HUDEP-2 (cell line): ENCODE measurements around the gene GALNT18.

ENCODE experiments used
- DNase-seq, 76 experiments: peaks; one replicate each; lab custom pipeline; 2025; ENCODE audit not compliant: unreplicated experiment in 76 of 76; lab: John Stamatoyannopoulos, UW

GALNT18 gene

DNA sequence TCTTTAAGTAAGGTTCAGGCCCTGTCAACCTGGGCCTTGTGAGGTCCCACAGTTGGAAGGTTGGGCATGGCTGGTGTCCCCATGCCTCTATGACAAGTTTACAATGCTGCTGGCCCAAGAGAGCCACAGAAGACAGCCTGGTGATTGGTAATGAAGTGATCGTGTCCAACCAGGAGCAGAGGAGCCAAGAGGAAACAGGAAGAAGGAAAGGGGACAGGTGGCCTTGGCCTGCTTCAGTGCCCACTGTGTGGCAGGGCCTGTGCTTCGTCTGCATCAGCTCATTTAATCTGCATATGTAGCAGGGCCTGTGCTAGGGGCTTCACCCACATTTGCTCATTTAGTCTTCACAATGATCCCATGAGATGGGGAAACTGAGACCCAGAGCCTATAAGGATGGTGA is 226.7 kb downstream of the GALNT18 start:
- no peak for DNase-seq

DNA sequence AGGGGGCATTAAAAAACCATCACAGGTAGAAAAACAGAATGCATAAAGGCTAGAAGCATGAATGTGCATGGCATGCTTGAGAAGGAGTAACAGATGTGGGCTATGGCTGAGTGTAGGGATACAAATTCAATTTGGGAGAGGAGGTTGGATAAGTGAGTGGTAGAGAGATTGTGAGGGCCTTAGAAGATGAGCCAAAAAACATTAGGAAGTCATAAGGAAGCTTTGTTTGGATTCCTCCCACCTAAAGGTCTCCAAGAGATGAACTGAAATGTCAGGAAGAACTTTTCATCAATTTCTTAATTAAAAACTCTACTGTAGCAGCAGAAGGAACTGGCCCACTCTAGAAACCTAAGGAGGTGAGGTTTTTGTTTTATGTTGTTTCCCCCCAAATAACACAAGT is 227.6 kb downstream of the GALNT18 start:
- DNase-seq = no peak

DNA sequence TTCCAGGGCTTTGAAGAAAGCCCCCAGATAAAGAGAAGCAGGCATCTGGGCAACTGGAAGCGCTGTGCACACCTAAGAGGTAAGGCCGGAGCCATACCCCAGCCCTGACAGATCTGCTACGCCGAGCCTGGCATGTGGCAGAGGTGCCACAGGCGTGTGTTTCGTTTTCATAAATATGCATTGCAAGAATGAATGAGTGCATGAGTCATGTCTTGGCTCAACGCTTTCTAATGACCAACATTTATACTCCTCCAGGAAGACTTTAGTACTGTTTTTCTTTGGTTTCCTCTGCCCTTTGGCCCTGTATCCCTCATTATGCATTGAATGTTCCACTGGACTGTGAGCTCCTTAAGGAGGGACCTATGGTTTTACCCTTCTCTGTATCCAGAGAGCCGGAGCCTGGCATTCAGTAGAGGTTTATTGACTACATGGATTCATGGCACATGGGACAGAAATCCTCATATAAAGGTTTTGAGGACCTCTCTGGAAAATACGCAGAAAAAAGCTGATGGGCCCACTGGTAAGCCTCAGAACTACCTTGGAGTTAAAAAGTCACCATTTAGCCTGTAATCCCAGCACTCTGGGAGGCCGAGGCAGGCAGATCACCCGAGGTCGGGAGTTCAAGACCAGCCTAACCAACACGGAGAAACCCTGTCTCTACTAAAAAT is 229.9 kb downstream of the GALNT18 start:
- no peak for DNase-seq

DNA sequence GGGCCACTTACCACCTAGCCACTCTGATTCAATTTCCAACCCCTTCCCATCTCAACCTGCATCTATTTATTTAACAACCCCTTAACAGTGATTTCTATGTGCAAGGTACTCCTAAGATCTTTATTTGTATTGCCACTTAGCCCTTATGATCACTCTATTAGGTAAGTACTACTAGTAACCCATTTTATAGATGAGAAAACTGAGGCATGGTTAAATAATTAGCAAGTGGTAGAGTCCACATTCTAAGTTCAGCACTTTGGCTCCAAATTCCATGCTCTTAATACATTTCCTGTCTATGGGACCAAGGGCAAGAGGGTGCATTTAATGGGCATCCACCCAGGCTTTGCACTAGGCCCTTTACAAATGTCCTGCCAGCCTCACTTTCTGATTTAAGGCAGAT is 230.6 kb downstream of the GALNT18 start:
- DNase-seq = no peak

DNA sequence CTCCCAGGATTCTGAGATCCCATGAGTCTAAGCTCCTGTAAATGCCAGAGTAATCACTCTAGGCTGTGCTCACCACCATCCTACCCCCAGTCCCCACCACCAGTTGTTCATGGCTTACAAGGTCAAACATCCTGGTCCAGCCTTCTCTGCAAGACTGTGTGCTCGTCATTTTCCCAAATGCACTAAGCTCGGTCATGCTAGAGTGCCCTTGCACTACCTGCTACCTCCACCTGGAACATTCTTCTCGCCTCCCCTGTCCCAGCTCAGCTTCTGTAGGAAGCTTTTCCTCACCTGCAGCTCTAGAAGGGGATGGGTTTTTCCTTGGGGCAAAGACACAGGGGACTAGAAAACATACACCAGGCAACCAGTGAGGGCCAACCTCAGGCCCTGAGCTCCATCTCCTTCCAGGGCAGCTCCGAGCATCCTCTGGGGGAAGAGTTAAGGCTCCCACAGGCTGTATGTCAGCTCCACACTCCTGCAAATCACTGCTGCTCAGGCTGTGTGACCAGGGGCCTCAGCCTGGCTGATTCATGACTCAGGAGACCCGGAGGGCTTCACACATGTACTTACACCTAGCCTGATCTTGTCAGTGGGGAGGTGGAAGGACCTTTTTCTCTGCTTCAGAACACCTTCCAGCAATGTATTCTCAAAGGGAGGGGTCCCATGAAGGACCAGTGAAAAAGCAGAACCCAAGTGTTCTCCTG is 231.6 kb downstream of the GALNT18 start:
- no peak for DNase-seq

DNA sequence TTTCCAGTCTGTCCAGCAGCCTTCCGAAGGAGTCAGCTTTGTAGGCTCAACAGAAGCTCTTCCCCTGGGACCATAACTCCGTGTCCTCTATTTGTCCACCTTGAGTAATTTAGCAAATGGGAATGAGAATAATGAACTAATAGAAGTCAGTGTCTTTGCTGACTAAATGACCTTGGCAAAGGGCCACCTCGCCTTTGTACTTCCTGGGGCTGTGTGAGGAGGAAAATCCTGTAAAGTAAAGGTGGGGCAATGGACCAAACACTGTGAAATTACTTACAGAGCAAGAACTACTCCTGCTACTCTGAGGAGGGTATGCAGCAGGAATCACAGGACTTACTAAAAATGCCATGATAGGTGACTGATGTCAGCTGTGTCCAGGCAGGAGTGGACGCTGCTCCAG is 232.6 kb downstream of the GALNT18 start:
- DNase-seq = no peak

DNA sequence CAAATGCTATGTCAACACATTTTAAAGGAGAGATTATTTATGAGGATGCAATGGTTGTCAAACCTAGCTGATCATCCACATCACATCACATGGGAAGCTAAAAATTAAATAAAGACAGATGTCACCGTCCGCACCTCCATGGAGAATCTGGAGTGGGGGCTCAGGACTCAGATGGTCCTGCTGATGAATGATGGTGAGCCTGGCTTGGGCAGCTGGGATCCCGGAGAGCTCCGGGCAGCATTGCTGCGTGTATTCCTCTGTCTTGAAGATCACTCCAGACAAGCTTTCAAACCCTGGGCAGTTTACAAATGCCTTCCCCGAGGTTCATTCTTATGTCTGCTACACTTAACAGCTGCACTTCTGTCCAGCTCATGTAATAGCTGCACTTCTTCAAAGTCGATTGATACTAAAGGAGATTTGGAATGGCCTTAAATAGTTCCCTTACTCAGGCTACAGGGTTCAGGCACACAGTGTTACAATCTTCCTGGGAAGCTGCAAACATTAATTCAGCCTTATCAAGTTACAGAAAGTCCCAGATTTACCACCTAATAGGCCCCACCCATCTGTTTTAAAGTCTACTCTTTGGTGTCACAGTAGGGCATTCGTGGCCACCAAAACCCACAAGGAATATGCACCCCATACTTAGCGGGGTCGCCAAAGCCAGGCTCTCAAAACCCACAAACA is 234.0 kb downstream of the GALNT18 start:
- no peak for DNase-seq

DNA sequence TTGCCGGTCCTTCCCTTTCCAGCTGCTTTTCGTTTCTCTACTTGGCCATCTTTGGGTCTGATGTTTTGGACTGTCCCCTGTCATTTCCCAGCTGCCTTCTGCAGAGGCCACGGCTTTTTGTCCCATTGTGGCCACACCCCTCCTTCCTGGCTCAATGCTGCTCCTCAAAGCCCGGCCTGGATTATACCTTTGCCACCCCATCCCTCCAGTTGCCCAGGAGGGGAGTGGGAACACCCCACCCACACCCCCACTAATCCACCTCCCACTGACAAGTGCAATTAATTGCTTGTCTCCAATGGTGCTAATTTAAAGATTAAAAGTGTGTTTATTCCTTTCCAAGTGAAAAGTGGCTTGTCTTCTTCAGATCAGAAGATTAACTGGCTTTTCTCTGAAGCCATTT is 234.6 kb downstream of the GALNT18 start:
- DNase-seq = no peak

DNA sequence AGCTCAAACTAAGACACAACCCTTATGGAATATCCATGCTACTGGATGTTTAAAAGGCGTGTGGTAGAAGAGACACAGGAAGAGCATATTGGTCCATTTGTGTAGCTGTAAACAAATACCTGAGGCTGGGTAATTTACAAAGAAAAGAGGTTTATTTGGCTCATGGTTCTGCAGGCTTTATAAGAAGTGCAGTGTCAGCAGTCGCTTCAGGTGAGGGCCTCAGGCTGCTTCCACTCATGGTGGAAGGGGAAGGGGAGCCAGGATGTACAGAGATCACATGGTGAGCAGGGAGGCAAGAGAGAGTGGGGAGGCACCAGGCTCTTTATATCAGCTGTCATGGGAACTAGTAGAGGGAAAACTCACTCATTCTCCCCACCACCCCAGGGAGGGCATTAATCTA is 237.0 kb downstream of the GALNT18 start:
- DNase-seq = no peak

DNA sequence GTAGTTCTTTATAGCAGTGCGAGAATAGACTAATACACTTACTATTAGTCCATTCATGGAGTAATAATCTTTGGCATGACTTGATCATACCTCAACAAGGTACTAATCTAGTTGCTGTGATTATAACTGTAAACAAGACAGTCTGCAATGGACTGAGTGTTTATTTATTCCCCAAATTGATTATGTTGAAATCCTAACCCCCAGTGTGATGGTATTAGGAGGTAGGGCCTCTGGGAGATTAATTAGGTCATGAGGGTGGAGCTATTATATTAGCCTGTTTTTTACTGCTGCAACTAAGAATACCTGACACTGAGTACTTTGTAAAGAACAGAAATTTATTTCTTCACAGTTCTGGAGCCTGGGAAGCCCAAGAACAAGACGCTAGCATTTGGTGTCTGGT is 237.8 kb downstream of the GALNT18 start:
- DNase-seq = no peak

DNA sequence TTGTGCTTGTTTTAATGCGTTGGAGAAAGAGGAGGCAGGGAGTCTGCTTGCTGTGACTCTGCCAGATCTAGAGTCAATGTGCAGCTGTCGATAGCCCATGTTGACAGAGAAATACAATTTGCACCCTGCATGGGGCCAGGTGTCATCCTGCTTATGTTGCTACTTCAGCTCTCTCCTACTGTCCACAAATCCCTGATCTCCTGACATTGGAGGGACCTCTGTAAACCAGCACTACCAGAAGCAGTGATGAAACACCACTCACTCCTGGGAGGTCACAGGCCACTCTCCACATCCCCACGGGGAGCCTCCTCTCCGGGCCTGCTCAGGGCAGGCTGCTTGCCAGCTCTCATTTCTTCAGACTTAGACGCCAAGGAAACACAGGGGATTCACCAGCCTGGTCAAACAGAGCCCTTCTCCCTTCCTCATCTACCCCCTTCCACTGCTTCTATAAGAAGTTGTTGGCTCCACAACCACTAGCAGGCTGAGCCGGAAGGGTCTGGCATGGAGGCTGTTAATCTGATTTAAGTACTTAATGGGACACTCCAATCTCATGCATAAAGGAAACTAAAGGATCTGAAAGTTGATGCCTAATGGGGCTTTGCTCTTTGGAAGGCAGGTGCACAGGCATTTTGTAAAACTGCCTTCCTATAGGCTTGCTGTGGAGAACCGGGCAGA is 238.8 kb downstream of the GALNT18 start:
- DNase-seq = no peak

DNA sequence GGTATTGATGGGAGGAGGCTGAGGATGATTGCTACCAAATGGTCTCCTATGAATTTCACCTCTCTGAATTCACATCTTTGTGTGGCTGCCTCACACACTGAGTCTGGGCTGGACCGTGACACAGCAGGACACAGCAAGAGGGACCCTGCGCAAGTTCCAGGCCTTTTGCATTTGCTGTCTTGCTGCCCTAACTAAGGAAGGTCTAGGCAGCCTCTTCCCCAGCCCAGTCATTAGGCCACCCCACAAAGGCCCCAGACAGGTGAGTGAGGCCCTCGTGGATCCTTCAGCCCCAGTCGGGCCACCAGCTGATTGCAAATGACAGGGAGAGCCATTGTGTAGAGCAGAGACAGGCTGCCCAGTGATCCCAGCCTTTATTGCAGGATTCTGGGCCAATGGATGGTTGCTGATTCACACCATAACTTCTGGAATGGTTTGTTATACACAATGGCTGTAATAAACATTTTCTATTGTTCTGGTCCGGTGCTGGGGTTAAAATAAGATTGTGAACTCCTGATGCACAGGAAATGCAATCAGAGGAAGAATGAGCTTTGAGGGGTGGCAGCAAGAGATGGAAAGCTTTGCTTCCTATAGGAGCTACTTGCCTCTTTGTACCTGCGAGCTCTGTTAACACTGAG is 240.2 kb downstream of the GALNT18 start:
- DNase-seq = no peak

DNA sequence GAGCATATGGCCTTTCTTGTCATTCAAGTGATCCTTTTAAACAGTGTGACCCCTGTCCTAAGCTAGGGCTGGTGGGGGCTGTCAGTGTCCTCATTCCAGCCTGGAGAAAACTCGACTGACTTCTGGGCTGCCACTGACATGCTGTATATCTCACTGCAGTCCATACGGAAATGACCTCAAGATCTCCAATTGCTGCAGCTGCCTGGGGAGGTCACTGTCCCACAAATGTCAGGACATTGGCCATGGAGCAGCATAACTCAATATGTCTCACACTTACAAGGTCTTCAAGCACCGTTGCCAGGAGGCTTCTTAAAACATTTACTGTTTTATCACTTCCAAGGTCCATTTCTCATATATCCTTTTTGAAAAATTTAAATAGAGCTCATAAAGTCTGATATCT is 240.9 kb downstream of the GALNT18 start:
- DNase-seq = no peak

DNA sequence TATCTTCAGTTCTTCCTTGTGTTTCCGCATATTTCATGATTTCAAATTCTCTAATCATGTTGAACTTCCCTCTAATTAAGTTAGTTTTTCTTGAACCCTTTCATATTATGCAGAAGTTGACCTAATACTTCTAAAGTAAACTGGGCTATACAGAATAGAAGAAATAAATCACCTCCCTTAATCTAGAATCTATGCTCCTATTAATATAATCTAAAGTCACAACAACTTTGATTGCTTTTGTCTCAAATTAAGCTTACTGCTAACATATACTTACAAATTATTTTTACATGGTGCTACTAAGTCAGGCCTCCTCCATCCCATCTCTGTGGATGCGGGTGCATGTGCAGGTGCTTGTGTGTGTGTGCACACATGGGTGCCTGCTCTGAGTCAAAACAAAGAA is 241.5 kb downstream of the GALNT18 start:
- DNase-seq = no peak

DNA sequence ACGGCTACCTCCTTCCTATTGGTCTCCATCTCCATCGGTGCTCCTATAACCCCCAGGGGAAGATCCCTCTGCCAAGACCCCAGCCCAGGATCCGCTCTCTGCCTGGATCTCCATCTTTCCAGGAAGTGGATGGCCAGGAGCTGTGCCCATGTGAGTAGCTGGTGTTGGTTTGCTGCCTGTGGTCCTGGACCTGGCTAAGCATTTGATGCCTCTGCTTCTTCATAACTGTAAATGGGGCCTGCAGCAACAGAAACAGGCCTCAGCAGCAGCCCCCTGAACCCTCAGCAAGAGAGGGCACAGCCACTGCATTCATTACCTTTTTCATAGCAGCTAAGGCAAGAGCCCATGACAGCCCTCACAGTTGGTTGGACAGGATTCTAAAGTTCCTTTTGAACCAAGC is 242.1 kb downstream of the GALNT18 start:
- DNase-seq = no peak

DNA sequence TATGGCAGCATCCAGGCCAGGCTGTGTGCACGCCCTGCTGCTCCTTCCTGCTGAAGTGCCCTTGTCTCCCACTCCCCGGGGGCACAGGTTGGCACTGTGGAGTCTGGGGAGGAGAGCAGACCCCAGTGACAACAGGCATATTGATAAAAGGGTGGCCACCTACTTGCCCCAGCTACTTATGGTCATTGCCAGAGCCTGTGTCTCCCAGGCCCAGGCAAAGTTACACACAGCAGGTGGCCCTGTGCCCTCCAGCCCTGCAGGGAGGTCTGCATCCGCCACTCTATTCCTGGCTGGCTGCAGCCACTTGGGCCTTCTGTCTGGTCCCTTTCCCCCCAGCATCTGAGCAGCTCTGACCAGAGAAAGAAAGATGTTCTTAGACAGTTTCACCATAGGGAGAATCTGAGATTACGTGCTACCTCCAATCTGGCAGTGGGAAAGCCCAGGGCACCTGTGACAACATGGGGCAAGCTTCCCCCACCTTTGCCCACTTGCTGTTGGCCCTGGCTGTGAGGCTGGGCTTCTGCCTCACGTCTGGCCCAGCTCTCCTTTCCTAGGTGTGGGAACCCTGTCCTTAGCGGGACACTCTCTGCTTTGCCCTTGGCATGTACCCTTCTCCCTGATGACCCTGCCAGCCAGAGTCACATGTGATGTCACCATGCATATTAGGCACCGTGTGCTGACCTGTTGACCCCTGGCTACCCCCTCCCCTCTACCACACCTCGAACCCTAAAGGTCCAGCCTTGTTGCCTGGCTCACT is 243.4 kb downstream of the GALNT18 start:
- no peak for DNase-seq

DNA sequence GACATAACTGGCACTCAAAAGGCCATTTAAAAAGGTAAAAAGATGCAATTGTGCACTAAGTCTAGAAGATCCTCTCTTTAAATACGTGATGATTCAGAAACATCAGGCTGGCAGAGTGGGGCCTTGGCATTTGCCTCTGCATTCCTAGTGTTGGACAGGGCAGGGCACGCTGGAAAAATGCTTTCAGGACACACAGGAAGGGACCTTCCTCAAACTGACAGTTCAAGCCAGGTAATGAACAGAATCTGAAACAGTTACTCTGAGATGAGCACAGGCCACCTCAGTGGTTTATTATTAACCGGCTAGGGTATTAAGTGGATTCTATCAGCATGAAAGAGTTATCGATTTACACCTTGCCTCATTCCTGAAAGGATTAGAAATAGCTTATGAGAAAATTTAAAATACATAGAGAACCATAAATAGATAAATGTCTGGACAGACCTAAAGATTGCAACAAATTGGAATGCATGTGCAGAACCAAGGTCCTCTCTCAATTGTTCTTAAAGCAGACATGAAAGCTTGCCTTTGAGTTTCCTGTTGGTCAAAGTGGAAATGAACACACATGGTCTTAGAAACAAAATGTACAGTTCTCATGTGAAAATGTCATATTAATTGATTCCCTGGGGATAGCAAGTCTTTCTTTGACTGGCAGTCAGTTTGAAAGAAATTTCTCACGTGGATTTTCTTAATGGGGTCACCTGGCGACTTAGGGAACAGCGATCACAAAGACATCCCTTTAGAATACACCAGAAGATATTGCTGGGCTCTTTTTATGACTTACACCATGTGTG is 247.3 kb downstream of the GALNT18 start:
- DNase-seq = no peak

DNA sequence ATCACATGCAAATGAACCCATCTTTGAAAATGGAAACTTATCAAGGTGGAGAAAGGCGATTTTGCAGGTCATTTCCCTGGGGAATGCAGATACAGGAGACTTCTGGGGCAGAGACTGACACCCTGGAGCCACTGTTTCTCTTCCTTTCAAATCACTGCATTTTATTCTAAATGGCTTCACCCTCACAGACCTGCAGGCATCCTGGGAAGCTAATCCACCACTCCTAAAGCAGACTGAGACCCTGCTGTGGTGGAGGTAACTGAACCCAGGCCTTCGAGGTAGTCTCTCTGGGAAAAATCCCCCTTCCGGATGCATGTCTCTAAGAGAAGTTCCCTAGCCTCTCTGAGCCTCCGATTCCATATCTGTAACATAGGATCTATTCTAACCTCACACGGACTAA is 247.9 kb downstream of the GALNT18 start:
- no peak for DNase-seq

DNA sequence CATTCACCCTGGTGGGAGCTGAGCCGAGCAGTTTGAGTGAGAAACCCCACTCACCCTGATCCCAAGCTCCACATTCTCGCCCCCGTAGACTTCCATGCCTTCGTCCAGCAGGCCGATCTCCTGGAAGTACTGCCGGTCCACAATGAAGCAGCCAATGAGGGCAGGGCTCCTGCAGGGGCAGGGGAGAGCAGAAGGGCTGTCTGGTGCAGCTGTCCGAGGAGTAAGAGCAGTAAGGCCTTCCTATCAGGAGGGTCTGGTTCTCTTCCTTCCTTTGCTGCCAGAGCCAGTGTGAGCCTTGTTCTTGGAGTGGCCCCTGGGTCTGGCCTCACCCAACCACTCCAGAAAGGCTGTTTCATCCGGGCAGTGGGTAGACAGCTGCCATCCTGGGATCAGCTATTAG is 249.3 kb downstream of the GALNT18 start:
- no peak for DNase-seq

DNA sequence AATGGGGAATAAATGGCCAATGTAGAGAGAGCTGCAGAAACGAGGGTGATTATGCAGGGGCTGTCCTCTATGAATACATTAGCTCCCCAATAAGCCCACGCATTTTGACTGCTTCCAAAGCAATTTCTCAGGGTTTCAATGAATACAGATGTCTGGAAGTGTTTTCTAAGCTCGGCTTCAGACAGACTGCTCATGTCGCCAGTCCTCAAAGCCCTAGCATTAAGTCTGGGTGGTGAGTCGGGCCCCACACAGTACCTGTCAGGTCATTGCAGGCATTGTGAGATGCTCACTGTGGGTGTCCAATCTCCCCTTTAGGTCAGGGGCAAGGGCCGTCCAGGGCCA is 250.9 kb downstream of the GALNT18 start:
- DNase-seq = no peak
